Esophagus muscularis mucosa (tissue), 3 donors: ENCODE data around the gene CEP44.

Source experiments
- EP300 ChIP-seq: sonication (generic); formaldehyde crosslinking; IDR thresholded peaks from one replicate; pipeline ENCODE4 v1.6.1; 2017; ENCODE audit warnings: antibody characterized with exemption
- TF ChIP-seq, protein P1 (sequence below), 3 experiments: fragments of 200-600 bp in 2 of 3; fragments of 450-650 bp in 1 of 3; sonication (generic) in 2 of 3; IDR thresholded peaks; one replicate each; pipeline ENCODE4 v1.5.1; 2017 to 2019; ENCODE audit warnings: antibody characterized with exemption in 3 of 3, mild to moderate bottlenecking in 2 of 3, moderate library complexity in 1 of 3

DNA sequence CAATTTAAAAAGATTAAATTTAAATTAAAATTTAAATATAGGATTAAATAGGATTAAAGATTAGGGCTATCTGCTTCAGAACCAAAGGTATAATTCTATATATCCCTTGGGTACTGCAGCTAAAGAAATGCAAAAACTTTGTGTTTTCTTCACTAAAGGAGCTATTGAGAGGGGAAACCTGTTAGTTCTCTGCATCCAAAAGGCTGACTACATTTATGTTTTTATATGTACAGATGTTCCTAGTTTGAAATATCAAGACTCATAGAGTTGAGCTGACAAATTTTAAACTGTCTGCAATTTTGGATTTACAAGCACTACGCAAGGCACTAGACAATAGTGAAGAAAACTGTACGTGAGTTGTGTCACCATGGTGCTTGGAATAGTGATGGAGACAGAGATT, 95.2 kb downstream of the CEP44 start:
- TF ChIP-seq EP300, result no peak
- TF ChIP-seq, protein P1, sequence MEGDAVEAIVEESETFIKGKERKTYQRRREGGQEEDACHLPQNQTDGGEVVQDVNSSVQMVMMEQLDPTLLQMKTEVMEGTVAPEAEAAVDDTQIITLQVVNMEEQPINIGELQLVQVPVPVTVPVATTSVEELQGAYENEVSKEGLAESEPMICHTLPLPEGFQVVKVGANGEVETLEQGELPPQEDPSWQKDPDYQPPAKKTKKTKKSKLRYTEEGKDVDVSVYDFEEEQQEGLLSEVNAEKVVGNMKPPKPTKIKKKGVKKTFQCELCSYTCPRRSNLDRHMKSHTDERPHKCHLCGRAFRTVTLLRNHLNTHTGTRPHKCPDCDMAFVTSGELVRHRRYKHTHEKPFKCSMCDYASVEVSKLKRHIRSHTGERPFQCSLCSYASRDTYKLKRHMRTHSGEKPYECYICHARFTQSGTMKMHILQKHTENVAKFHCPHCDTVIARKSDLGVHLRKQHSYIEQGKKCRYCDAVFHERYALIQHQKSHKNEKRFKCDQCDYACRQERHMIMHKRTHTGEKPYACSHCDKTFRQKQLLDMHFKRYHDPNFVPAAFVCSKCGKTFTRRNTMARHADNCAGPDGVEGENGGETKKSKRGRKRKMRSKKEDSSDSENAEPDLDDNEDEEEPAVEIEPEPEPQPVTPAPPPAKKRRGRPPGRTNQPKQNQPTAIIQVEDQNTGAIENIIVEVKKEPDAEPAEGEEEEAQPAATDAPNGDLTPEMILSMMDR (IDR thresholded peaks at IDR 0.05), result no peak
